ENCODE data around the gene PTH2.
A peak's percentile ranks its signal among the peaks of the same experiment; 100 is the strongest.

DNA sequence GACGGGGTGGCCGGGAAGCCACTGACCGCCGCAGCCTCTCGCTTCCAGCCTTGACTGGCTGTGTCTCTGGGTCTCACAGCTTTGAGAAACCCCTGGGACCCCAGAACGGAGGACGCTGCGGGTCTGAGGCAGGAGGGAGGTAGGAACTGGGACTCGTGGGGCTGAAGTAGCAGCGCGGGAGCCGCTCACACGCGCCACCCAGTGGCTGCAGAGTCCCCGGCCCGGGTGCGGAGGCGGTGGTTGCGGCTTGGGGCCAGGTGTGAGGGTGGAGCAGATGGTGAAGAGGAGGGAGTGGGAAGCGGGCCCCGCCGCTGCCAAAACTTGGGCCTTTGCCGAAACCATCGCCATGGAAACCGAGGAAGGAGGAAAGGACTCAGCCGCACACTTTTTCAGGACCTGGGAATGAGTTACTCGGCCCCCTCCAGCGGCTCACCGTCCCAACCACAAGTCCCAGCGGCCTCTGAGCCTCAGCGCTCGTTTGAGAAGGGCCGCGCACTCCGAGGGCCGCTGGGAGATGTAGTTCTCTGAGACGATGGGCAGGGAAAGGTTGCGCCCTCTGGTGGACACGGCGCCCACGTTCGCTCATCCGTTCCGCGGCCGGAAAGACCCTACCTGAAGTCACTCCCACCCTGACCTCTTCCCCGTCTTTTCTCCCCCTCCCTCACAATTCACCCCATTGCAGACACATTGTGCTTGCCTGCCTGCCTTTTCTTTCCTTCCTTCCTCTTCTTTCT is 20.3 kb upstream of the PTH2 start:
- TF ChIP-seq, protein P1, sequence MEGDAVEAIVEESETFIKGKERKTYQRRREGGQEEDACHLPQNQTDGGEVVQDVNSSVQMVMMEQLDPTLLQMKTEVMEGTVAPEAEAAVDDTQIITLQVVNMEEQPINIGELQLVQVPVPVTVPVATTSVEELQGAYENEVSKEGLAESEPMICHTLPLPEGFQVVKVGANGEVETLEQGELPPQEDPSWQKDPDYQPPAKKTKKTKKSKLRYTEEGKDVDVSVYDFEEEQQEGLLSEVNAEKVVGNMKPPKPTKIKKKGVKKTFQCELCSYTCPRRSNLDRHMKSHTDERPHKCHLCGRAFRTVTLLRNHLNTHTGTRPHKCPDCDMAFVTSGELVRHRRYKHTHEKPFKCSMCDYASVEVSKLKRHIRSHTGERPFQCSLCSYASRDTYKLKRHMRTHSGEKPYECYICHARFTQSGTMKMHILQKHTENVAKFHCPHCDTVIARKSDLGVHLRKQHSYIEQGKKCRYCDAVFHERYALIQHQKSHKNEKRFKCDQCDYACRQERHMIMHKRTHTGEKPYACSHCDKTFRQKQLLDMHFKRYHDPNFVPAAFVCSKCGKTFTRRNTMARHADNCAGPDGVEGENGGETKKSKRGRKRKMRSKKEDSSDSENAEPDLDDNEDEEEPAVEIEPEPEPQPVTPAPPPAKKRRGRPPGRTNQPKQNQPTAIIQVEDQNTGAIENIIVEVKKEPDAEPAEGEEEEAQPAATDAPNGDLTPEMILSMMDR (IDR thresholded peaks at IDR 0.05) = peak; percentile 89 to 99 (median 90)
- TF ChIP-seq EP300 (IDR thresholded peaks at IDR 0.05) = no peak
